ENCODE results near the gene LEFTY1. TPM values are rescaled to one million over a fixed set of nuclear protein-coding genes. Genes with fewer than 3 reads are reported as not detected.

Gene LEFTY1
- total and polyA plus RNA-seq, 9 of the 15 experiments (the other 6 are each of a cell fraction or from before 2014, with no cell fraction given) = 0.07 to 0.24 (median 0.17) TPM; not detected in 5

GRCh38 chr1:225908773-225909172, 19.8 kb upstream of the LEFTY1 start:
- H3K9ac ChIP-seq (ENCODE audit: insufficient read depth in 1 of 2, low read depth in 2 of 2, low read length in 2 of 2) = no peak overlapping the region
- DNase-seq (ENCODE audit: extremely low read depth in 1 of 4, low spot score in 3 of 4) = peak in 1 of 4 experiments; percentile 6
- 45% methylated on average over 2 of the region's 2 CpGs for WGBS (ENCODE audit: insufficient coverage, low coverage, missing lambda C conversion rate)
- no peaks in the 10 kb centered on the region for H3K36me3 ChIP-seq (ENCODE audit: control insufficient read depth, insufficient read depth, low read length)
- CTCF ChIA-PET (ENCODE audit: low intra/inter-chr PET ratio) = no interaction called here
- no peaks in the 10 kb centered on the region for H3K9me1 ChIP-seq (ENCODE audit: control insufficient read depth, insufficient read depth, low read length)
- H3K9me3 ChIP-seq (replicated peaks; ENCODE audit: control insufficient read depth, insufficient read depth, low read depth, low read length) = no peaks in the 10 kb centered on the region
- no peaks in the 10 kb centered on the region for H3K27me3 ChIP-seq (ENCODE audit: control insufficient read depth in 2 of 2, insufficient read depth in 2 of 2, low read length in 2 of 2)
- intact Hi-C loops (cut with micrococcal nuclease) (no loop called here), in situ Hi-C loops (cut with MboI) (no loop called here)
- H3K4me2 ChIP-seq (ENCODE audit: insufficient read depth, low read length) = no peak overlapping the region
- H3K27ac ChIP-seq (ENCODE audit: extremely low read depth, low read depth, low read length) = no peak overlapping the region
- POLR2A ChIA-PET = interaction anchor here (0.6 kb wide), 2 partner anchors 14 to 18 kb away, joined by 3 to 4 read pairs; no protein-coding TSS in a partner anchor
- no peaks in the 10 kb centered on the region for H3K79me2 ChIP-seq (ENCODE audit: control insufficient read depth, insufficient read depth, low read length)
- ATAC-seq = no peak
- H4K20me1 ChIP-seq (replicated peaks; ENCODE audit: control insufficient read depth, insufficient read depth, low read length) = no peaks in the 10 kb centered on the region
- FAIRE-seq = no peak
- TF ChIP-seq TAF15 (IDR thresholded peaks at IDR 0.05; ENCODE audit: low read depth, low read length) (no peak), SREBF2 (CRISPR knock-in tag; IDR thresholded peaks at IDR 0.05) (no peak), ZNF280A (IDR thresholded peaks at IDR 0.05; ENCODE audit: low read depth, partially characterized antibody) (no peak), ELK1 (CRISPR knock-in tag; IDR thresholded peaks at IDR 0.05) (no peak), SRSF3 (IDR thresholded peaks at IDR 0.05; ENCODE audit: insufficient read depth, low read length) (no peak), CBX8 (IDR thresholded peaks at IDR 0.05; ENCODE audit: borderline replicate concordance, extremely low read depth, low read depth, low read length, poor library complexity, severe bottlenecking) (no peak), TSC22D4 (tag; IDR thresholded peaks at IDR 0.05) (no peak), ARID4B (CRISPR knock-in tag; IDR thresholded peaks at IDR 0.05) (no peak), FOSL1 (tag; conservative IDR thresholded peaks at IDR 0.05) (no peak), BRF2 (IDR thresholded peaks at IDR 0.05; ENCODE audit: borderline replicate concordance, insufficient read depth, insufficient read length) (no peak), ZNF408 (CRISPR knock-in tag; IDR thresholded peaks at IDR 0.05; ENCODE audit: low read depth) (no peak), ZNF217 (CRISPR knock-in tag; IDR thresholded peaks at IDR 0.05) (no peak), MCM2 (IDR thresholded peaks at IDR 0.05; ENCODE audit: low read depth) (no peak)
- no peak overlapping the region for H2AFZ ChIP-seq (ENCODE audit: low read depth, low read length)
- H3K4me3 ChIP-seq = no peak overlapping the region
- no TSS peak for BruUV-seq (replicated peaks)
- peaks cover 0 to 10% of the 10 kb centered on the region in 2 experiments; a peak in 2 of 5 replicates for H3K4me1 ChIP-seq (replicated peaks in 1 of 2; ENCODE audit: control insufficient read depth in 2 of 2, insufficient read depth in 2 of 2, low read length in 2 of 2)

All from K562 (cell line).